HepG2 (cell line): Measurements from ENCODE around the gene PPM1E. TPM values are rescaled to one million over a fixed set of nuclear protein-coding genes. Genes with fewer than 3 reads are reported as not detected.

Experiments
- ATAC-seq: fragments of 200-7000 bp; cut with Tn5 transposase; 3 replicates; pipeline ENCODE4 v1.9.1; 2020; ENCODE audit warnings: mild to moderate bottlenecking, moderate library complexity
- BruUV-seq: library from RNA; stranded (reverse); fragments of 400-500 nt; replicated peaks from 2 replicates; lab custom pipeline; 2021; lab: Mats Ljungman, UMichigan
- CTCF ChIA-PET: fragments of 300-600 bp; formaldehyde crosslinking; extraction: SDS; loops from one replicate; lab custom pipeline; 2021; ENCODE audit warnings: low total read pairs, inconsistent platforms, low intra/inter-chr PET ratio; lab: Yijun Ruan, JAX
- POLR2A ChIA-PET: fragments of 350-600 bp; sonication (Branson Sonifier 250); formaldehyde crosslinking; loops from one replicate; lab custom pipeline; 2020; ENCODE audit warnings: antibody characterized with exemption, inconsistent platforms; lab: Yijun Ruan, JAX
- DNase-seq: peaks from one replicate; pipeline ENCODE4 v3.0.0-alpha.2; 2015; ENCODE audit warnings: low spot score
- FAIRE-seq: peaks from 3 replicates; lab custom pipeline; 2011; peaks lifted over from hg19 to GRCh38; lab: Jason Lieb, UNC
- H2AFZ ChIP-seq: one replicate; pipeline ENCODE4 v1.6.1; 2011; ENCODE audit warnings: low read length, inconsistent platforms
- H3K27ac ChIP-seq: fragments of 300-600 bp; 3 replicates; pipeline ENCODE4 v1.8.0; 2011; ENCODE audit warnings: mixed run types, mild to moderate bottlenecking, mixed read lengths, low read length, inconsistent platforms; ENCODE audit not compliant: insufficient read depth; ENCODE audit errors: extremely low read length
- H3K27me3 ChIP-seq, 2 experiments: fragments of 200-600 bp in 1 of 2; 2 replicates in 1 of 2; 3 replicates in 1 of 2; pipeline versions ENCODE4 v1.6.0 to v1.8.0; 2011; ENCODE audit warnings: low read length in 2 of 2, mild to moderate bottlenecking in 2 of 2, moderate library complexity in 2 of 2, inconsistent platforms in 1 of 2; ENCODE audit not compliant: insufficient read depth in 2 of 2, control insufficient read depth in 1 of 2
- H3K36me3 ChIP-seq, 2 experiments: fragments of 200-600 bp in 1 of 2; replicated peaks in 1 of 2; 2 replicates in 1 of 2; 3 replicates in 1 of 2; pipeline versions ENCODE4 v1.5.1 to v1.8.0; 2011; ENCODE audit warnings: low read length in 2 of 2, inconsistent platforms in 1 of 2; ENCODE audit not compliant: insufficient read depth in 2 of 2, control insufficient read depth in 1 of 2
- H3K4me1 ChIP-seq: 2 replicates; pipeline ENCODE4 v1.5.1; 2012; ENCODE audit warnings: low read length, inconsistent platforms; ENCODE audit not compliant: insufficient read depth
- H3K4me2 ChIP-seq: 2 replicates; pipeline ENCODE4 v1.6.0; 2011; ENCODE audit warnings: low read depth, low read length, inconsistent platforms
- H3K4me3 ChIP-seq, 3 experiments: fragments of 200-600 bp in 1 of 3; sonication (generic), shearing (Covaris generic) in 1 of 3; replicated peaks in 1 of 3; 2 replicates each; pipeline ENCODE4 v1.5.1; 2011 to 2016; ENCODE audit warnings: low read length in 3 of 3, inconsistent platforms in 2 of 3, low read depth in 2 of 3, mild to moderate bottlenecking in 2 of 3, control low read depth in 1 of 3, mixed read lengths in 1 of 3; ENCODE audit not compliant: insufficient read depth in 1 of 3
- H3K79me2 ChIP-seq: one replicate; pipeline ENCODE4 v1.6.1; 2011; ENCODE audit warnings: low read length, inconsistent platforms; ENCODE audit not compliant: insufficient read depth
- H3K9ac ChIP-seq: 2 replicates; pipeline ENCODE4 v1.6.0; 2011; ENCODE audit warnings: mild to moderate bottlenecking, low read depth, low read length, inconsistent platforms; ENCODE audit not compliant: insufficient read depth
- H3K9me3 ChIP-seq: 2 replicates; pipeline ENCODE4 v1.5.1; 2012; ENCODE audit warnings: mild to moderate bottlenecking, low read length
- H4K20me1 ChIP-seq: 2 replicates; pipeline ENCODE4 v1.6.0; 2011; ENCODE audit warnings: inconsistent platforms, mild to moderate bottlenecking, low read length, moderate library complexity; ENCODE audit not compliant: insufficient read depth
- AGO2 ChIP-seq: fragments of 200-400 bp; formaldehyde crosslinking; optimal IDR thresholded peaks from 2 replicates; pipeline ENCODE3; 2017; ENCODE audit warnings: mild to moderate bottlenecking, low read depth, low read length, moderate library complexity
- BRF2 ChIP-seq: sonication (generic); formaldehyde crosslinking; IDR thresholded peaks from 2 replicates; pipeline ENCODE4 v1.8.1; 2022; ENCODE audit warnings: mild to moderate bottlenecking, missing genetic modification reagents
- CBX2 ChIP-seq, 2 experiments: fragments of 200-600 bp in 1 of 2; sonication (generic); formaldehyde crosslinking in 1 of 2; IDR thresholded peaks; 2 replicates each; pipeline versions ENCODE4 v1.7.0 to v1.8.1; 2018 to 2022; ENCODE audit warnings: low read depth in 2 of 2, low read length in 1 of 2, mild to moderate bottlenecking in 1 of 2, missing genetic modification reagents in 1 of 2
- DZIP1 ChIP-seq: sonication (generic); formaldehyde crosslinking; IDR thresholded peaks from 2 replicates; pipeline ENCODE4 v1.5.0; 2020; ENCODE audit warnings: mild to moderate bottlenecking, missing genetic modification reagents
- MBD4 ChIP-seq: IDR thresholded peaks from 2 replicates; pipeline ENCODE4 v1.6.1; 2012; ENCODE audit warnings: low read length, inconsistent platforms, borderline replicate concordance
- NFIC ChIP-seq: IDR thresholded peaks from 2 replicates; pipeline ENCODE4 v1.6.1; 2012; ENCODE audit warnings: mild to moderate bottlenecking, low read length, inconsistent platforms
- SNAPC2 ChIP-seq: sonication (generic); formaldehyde crosslinking; IDR thresholded peaks from 2 replicates; pipeline ENCODE4 v1.8.1; 2022; ENCODE audit warnings: mild to moderate bottlenecking, missing genetic modification reagents
- ZFP36L2 ChIP-seq: sonication (generic); formaldehyde crosslinking; IDR thresholded peaks from 2 replicates; pipeline ENCODE4 v1.4.0; 2020; ENCODE audit warnings: missing genetic modification reagents
- ZNF460 ChIP-seq: sonication (generic); formaldehyde crosslinking; IDR thresholded peaks from 2 replicates; pipeline ENCODE4 v1.5.1; 2020; ENCODE audit warnings: missing genetic modification reagents, mild to moderate bottlenecking, borderline replicate concordance
- ZNF557 ChIP-seq: sonication (generic); formaldehyde crosslinking; IDR thresholded peaks from 2 replicates; pipeline ENCODE4 v1.4.0; 2020; ENCODE audit warnings: missing genetic modification reagents
- ZNF598 ChIP-seq: sonication (generic); formaldehyde crosslinking; IDR thresholded peaks from 2 replicates; pipeline ENCODE4 v1.5.1; 2020; ENCODE audit warnings: mild to moderate bottlenecking, missing genetic modification reagents, borderline replicate concordance
- WGBS: methylation state at CpG from one replicate; pipeline ENCODE4 v1.1.6; 2017; ENCODE audit warnings: low lambda C conversion rate; 5-methylcytosine and 5-hydroxymethylcytosine counted together
- in situ Hi-C: cut with HindIII; loops from 2 replicates; pipeline ENCODE4 v1.10.0; 2017; ENCODE audit warnings: low pct_unique_long_range_greater_than_20kb; ENCODE audit not compliant: extremely low pct_ligation_motif_present
- intact Hi-C: fragments of 100-400 bp; cut with micrococcal nuclease; formaldehyde crosslinking; loops from one replicate; pipeline ENCODE4 v1.10.0; 2022; ENCODE audit not compliant: unreplicated experiment
- polyA plus RNA-seq, 8 experiments: library from polyadenylated mRNA; depleted of rRNA in 3 of 8; stranded (reverse) in 7 of 8; unstranded in 1 of 8; fragments of >200 nt; fragmentation: Illumina TruSeq in 4 of 8; extraction: Trizol in 4 of 8; gene quantifications; 2 replicates each; pipeline versions ENCODE4 v1.2.1 to v1.2.3, GENCODE V29; 2011 to 2016; ENCODE audit warnings: low read depth in 4 of 8, missing spikeins in 1 of 8, mixed read lengths in 1 of 8; ENCODE audit not compliant: insufficient read depth in 1 of 8
- total RNA-seq, 5 experiments: library from RNA; depleted of rRNA; stranded (reverse); fragments of >200 nt; fragmentation: Illumina TruSeq; extraction: Trizol; gene quantifications; 2 replicates each; pipeline ENCODE4 v1.2.3, GENCODE V29; 2016; ENCODE audit warnings: low read depth in 1 of 5
- TF ChIP-seq, protein P1 (sequence below): sonication (generic); formaldehyde crosslinking; IDR thresholded peaks from 2 replicates; pipeline ENCODE4 v1.8.0; 2022; ENCODE audit warnings: mild to moderate bottlenecking, missing genetic modification reagents; ENCODE audit not compliant: insufficient replicate concordance
- TF ChIP-seq, protein P2 (sequence below): sonication (generic); formaldehyde crosslinking; IDR thresholded peaks from 2 replicates; pipeline ENCODE4 v1.4.0; 2020; ENCODE audit warnings: missing genetic modification reagents, low read depth, mild to moderate bottlenecking, borderline replicate concordance

Gene PPM1E
- total and polyA plus RNA-seq, 2 of the 13 experiments (the other 11 are each of a cell fraction or from before 2014, with no cell fraction given) = 0.15 TPM; not detected in 1

- ATAC-seq (no peak), DNase-seq (no peak), FAIRE-seq (no peak)
- POLR2A ChIA-PET = no interaction called here
- Histone ChIP-seq H3K4me3 (no peak overlapping the region), H3K4me1 (no peaks in the 10 kb centered on the region), H3K4me2 (no peak overlapping the region), H3K79me2 (no peaks in the 10 kb centered on the region), H4K20me1 (no peaks in the 10 kb centered on the region), H3K27me3 (no peaks in the 10 kb centered on the region; a peak in 1 of 5 replicates), H3K9ac (no peak overlapping the region), H3K36me3 (no peaks in the 10 kb centered on the region), H3K27ac (no peak overlapping the region), H2AFZ (no peak overlapping the region), H3K9me3 (no peaks in the 10 kb centered on the region)
- BruUV-seq = no TSS peak
- intact Hi-C loops (no loop called here), in situ Hi-C loops (no loop called here)
- CTCF ChIA-PET = no interaction called here
- 8% methylated on average over 5 of the region's 5 CpGs for whole genome bisulfite sequencing
- TF ChIP-seq, protein P1, sequence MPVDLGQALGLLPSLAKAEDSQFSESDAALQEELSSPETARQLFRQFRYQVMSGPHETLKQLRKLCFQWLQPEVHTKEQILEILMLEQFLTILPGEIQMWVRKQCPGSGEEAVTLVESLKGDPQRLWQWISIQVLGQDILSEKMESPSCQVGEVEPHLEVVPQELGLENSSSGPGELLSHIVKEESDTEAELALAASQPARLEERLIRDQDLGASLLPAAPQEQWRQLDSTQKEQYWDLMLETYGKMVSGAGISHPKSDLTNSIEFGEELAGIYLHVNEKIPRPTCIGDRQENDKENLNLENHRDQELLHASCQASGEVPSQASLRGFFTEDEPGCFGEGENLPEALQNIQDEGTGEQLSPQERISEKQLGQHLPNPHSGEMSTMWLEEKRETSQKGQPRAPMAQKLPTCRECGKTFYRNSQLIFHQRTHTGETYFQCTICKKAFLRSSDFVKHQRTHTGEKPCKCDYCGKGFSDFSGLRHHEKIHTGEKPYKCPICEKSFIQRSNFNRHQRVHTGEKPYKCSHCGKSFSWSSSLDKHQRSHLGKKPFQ (CRISPR knock-in tag) = no peak
- TF ChIP-seq BRF2 (CRISPR knock-in tag) = no peak
- no peak for TF ChIP-seq ZNF460
- no peak for TF ChIP-seq NFIC
- TF ChIP-seq SNAPC2 (CRISPR knock-in tag) = no peak
- TF ChIP-seq AGO2 = no peak
- TF ChIP-seq ZNF557 = no peak
- no peak for TF ChIP-seq MBD4
- no peak for TF ChIP-seq DZIP1 (CRISPR knock-in tag)
- no peak for TF ChIP-seq ZNF598
- no peak for TF ChIP-seq ZFP36L2
- TF ChIP-seq CBX2 (IDR thresholded peaks at IDR 0.05; ENCODE audit: low read depth, low read length) = no peak
- no peak for TF ChIP-seq CBX2 (CRISPR knock-in tag; IDR thresholded peaks at IDR 0.05; ENCODE audit: low read depth)
- TF ChIP-seq, protein P2, sequence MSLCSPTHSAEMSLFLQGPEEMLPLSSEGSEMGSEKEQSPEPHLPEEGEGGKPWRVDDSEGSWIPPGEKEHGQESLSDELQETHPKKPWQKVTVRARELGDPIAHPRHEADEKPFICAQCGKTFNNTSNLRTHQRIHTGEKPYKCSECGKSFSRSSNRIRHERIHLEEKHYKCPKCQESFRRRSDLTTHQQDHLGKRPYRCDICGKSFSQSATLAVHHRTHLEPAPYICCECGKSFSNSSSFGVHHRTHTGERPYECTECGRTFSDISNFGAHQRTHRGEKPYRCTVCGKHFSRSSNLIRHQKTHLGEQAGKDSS (CRISPR knock-in tag) = no peak
Observed at GRCh38 chr17:58873926-58874325, 118.3 kb downstream of the PPM1E start.
